Suprapubic skin (tissue), 4 donors: ENCODE results near the gene DPY19L1.

Experiments used
- EP300 ChIP-seq: sonication (generic); formaldehyde crosslinking; IDR thresholded peaks from one replicate; pipeline ENCODE4 v1.6.1; 2017; ENCODE audit warnings: antibody characterized with exemption
- POLR2A ChIP-seq, 2 donors: fragments of 450-650 bp; IDR thresholded peaks; one replicate each; pipeline ENCODE4 v1.6.1; 2017; ENCODE audit warnings: antibody characterized with exemption in 2 of 2, mild to moderate bottlenecking in 2 of 2, moderate library complexity in 2 of 2
- POLR2AphosphoS5 ChIP-seq, 3 donors: sonication (generic); formaldehyde crosslinking; IDR thresholded peaks; one replicate each; pipeline ENCODE4 v1.6.1; 2017; ENCODE audit warnings: antibody characterized with exemption in 3 of 3
- TF ChIP-seq, protein P1 (sequence below), 2 donors: fragments of 200-600 bp in 1 of 2; fragments of 450-650 bp in 1 of 2; sonication (generic) in 1 of 2; IDR thresholded peaks; one replicate each; pipeline ENCODE4 v1.5.1; 2016 to 2019; ENCODE audit warnings: antibody characterized with exemption in 2 of 2, mild to moderate bottlenecking in 1 of 2, moderate library complexity in 1 of 2

GRCh38 chr7:34931739-34932138 lies 105.5 kb downstream of the DPY19L1 start:
- TF ChIP-seq POLR2A (IDR thresholded peaks at IDR 0.05) (no peak), POLR2AphosphoS5 (IDR thresholded peaks at IDR 0.05) (no peak), EP300 (no peak)
- TF ChIP-seq, protein P1, sequence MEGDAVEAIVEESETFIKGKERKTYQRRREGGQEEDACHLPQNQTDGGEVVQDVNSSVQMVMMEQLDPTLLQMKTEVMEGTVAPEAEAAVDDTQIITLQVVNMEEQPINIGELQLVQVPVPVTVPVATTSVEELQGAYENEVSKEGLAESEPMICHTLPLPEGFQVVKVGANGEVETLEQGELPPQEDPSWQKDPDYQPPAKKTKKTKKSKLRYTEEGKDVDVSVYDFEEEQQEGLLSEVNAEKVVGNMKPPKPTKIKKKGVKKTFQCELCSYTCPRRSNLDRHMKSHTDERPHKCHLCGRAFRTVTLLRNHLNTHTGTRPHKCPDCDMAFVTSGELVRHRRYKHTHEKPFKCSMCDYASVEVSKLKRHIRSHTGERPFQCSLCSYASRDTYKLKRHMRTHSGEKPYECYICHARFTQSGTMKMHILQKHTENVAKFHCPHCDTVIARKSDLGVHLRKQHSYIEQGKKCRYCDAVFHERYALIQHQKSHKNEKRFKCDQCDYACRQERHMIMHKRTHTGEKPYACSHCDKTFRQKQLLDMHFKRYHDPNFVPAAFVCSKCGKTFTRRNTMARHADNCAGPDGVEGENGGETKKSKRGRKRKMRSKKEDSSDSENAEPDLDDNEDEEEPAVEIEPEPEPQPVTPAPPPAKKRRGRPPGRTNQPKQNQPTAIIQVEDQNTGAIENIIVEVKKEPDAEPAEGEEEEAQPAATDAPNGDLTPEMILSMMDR (IDR thresholded peaks at IDR 0.05), result no peak
